HFF-Myc (cell line): ENCODE measurements around the gene RFTN1.

Experiments used
- DNase-seq: peaks from one replicate; pipeline ENCODE4 v3.0.0-alpha.2; 2011; ENCODE audit warnings: low read depth; ENCODE audit errors: extremely low read depth
- H3K4me3 ChIP-seq: replicated peaks from 2 replicates; pipeline ENCODE4 v1.5.1; 2011; ENCODE audit warnings: low read depth, mild to moderate bottlenecking, control low read depth, low read length
- TF ChIP-seq, protein P1 (sequence below): IDR thresholded peaks from 2 replicates; pipeline ENCODE4 v1.5.1; 2012; ENCODE audit warnings: mild to moderate bottlenecking, low read depth, low read length, control low read depth; ENCODE audit errors: missing control alignments

RFTN1 gene

DNA sequence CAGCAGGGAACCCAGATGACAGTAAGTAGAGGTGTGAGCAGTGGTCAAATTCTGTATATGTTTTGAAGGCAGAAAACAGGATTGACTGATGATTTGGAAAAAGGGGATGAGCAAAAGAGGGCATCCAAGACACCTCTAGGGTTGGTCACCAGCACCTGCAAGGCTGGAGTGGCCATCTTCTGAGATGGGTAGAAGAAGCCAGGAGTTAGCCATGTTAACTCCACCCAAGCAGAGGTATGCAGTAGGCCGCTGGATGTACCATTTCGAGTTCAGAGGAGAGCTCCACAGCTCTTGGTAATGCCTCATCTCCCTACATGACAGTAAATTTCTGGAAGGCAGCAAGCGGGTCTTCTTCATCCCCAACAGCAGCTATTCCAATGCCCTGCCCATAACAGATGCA is 7.0 kb downstream of the RFTN1 start:
- no peak for DNase-seq
- no peak overlapping the region for H3K4me3 ChIP-seq
- TF ChIP-seq, protein P1, sequence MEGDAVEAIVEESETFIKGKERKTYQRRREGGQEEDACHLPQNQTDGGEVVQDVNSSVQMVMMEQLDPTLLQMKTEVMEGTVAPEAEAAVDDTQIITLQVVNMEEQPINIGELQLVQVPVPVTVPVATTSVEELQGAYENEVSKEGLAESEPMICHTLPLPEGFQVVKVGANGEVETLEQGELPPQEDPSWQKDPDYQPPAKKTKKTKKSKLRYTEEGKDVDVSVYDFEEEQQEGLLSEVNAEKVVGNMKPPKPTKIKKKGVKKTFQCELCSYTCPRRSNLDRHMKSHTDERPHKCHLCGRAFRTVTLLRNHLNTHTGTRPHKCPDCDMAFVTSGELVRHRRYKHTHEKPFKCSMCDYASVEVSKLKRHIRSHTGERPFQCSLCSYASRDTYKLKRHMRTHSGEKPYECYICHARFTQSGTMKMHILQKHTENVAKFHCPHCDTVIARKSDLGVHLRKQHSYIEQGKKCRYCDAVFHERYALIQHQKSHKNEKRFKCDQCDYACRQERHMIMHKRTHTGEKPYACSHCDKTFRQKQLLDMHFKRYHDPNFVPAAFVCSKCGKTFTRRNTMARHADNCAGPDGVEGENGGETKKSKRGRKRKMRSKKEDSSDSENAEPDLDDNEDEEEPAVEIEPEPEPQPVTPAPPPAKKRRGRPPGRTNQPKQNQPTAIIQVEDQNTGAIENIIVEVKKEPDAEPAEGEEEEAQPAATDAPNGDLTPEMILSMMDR: no peak

DNA sequence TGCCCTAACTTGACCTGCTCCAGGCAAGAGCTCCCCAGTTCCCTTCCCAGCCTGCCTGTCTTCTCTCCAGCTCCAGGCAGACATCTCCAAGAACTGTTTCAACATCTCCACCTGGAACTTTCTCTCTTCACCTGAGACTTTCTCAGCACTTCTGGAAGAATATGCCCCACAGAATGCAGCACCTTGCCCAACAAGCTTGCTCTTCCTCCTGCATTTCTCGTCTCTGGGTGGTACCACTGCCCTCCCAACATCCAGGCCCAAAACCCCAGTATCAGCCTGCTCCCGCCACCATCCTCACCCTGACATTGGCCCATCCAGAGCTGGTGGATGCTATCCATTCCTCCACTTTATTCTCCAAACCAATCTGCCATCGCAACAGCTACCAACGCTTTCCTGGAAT is 8.8 kb downstream of the RFTN1 start:
- TF ChIP-seq, protein P1: no peak

DNA sequence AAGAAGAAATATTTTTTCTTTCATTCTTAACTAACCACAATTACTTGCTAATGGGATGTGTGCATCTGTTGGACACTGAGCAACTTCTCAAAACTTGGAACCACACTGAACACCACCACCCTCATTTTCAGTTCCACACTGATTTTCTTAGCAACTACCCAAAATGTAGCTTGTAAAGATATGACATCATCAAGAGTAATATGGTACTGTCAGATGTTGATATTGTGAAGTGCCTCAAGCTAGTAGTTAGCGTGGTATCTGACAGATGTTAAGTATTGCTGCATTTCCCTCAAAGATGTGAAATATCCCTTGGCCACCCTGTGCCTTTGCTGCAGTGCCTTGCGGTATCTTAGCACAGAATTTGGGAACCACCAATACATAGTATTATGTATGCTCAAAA is 9.3 kb downstream of the RFTN1 start:
- TF ChIP-seq, protein P1: no peak
- no peak overlapping the region for H3K4me3 ChIP-seq
- no peak for DNase-seq

More for the DNA sequence above, 8.8 kb downstream of the RFTN1 start:
- DNase-seq: no peak
- H3K4me3 ChIP-seq: no peak overlapping the region

DNA sequence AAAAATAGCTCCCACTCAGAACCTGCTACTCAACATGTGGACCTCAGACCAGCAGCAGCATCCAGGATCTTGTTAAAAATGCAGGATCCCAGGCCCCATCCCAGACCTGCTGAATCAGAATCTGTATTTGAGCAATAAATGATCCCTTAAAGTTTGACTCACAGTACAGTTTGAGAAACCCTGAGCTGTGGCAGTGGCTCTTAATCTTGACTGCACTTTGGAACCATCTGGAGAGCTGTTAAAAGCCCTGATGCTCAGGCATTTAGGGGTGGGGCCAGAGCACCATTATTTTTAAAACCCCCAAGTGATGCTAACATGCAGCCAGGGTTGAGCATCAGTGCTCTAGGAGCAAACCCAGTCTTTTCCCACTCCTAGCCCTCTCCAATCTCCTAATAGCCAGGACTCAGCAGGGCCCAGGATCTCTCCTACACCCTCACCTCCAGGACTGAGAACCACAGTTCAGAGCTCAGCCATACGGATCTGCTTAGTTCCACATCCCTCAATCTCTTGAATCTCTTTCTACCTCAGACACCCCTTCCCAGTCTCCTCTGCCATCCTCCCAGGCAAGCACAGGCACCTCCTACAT is 10.2 kb downstream of the RFTN1 start:
- no peak overlapping the region for H3K4me3 ChIP-seq
- TF ChIP-seq, protein P1: no peak
- no peak for DNase-seq

DNA sequence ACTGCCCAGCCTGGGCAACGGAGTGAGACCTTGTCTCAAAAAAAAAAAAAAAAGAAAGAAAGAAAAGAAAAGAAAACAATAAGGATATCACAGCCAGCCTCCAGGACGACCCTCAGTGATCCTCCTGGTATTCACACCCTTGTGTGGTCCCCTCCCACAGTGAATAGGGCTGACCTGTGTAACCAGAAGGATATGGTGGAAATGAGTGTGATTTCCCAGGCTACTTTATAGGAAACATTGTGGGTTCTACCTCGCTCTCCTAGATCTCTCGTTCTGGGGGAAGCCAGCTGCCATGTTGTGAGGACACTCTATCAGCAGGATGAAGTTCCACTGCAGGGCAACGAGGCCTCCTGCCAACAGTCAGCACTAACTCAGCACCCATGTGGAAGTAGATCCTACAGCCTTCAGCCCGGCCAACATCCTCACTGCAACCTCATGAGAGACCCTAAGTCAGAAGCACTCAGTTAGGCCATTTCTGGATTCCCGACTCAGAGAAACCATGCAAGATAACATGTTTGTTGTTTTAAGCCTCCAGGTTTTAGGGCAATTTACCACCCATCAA is 11.1 kb downstream of the RFTN1 start:
- no peak overlapping the region for H3K4me3 ChIP-seq
- TF ChIP-seq, protein P1: no peak
- no peak for DNase-seq

DNA sequence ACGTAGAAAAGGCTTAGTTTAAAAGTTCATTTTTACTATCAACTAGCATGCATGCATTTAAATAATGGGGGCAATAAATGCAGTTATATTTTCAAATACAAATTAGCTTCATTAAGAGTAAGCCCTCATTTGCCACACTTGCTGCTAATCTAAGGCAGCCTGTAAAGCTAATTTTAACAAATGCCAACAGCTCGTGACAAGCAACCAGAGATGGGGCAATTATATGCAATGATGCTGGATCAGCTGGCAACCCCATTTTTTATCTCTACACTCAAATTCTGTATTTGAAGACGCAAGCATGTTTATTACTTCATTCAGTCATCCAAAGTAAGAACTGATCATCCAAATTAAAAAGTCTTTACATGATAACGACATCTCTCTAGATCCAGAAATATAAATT is 12.1 kb downstream of the RFTN1 start:
- DNase-seq: no peak
- TF ChIP-seq, protein P1: no peak
- H3K4me3 ChIP-seq: no peak overlapping the region

DNA sequence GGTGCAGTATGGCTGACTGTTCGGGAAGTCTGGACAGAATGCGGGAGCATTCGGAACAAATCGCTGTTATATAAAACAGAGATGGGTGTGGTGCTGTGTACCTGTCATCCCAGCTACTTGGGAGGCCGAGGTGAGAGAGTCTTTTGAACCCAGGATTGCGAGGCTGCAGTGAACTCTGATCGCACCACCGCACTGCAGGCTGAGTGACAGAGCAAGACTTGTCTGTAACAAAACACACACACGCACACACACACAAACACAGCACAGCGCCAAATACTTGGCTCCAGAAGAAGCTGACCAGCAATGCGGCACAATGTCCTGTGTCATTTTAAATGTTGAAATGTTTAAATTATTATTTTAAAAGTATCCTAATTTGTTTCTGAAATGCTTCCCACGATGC is 12.6 kb downstream of the RFTN1 start:
- TF ChIP-seq, protein P1: no peak
- H3K4me3 ChIP-seq: no peak overlapping the region
- no peak for DNase-seq
